Fibroblast of lung (primary cell): ENCODE data around the gene CAPS.

Experiments
- EZH2 ChIP-seq: IDR thresholded peaks from 2 replicates; pipeline ENCODE4 v1.5.1; 2012; ENCODE audit warnings: low read length, control low read depth, mild to moderate bottlenecking; ENCODE audit errors: missing control alignments
- TF ChIP-seq, protein P1 (sequence below), 2 donors: IDR thresholded peaks in 1 of 2; conservative IDR thresholded peaks in 1 of 2; 1 replicate in 1 of 2; 2 replicates in 1 of 2; pipeline ENCODE4 v1.5.1; 2011 to 2012; ENCODE audit warnings: low read length in 2 of 2, control low read depth in 1 of 2, inconsistent platforms in 1 of 2, low read depth in 1 of 2, mild to moderate bottlenecking in 1 of 2

DNA sequence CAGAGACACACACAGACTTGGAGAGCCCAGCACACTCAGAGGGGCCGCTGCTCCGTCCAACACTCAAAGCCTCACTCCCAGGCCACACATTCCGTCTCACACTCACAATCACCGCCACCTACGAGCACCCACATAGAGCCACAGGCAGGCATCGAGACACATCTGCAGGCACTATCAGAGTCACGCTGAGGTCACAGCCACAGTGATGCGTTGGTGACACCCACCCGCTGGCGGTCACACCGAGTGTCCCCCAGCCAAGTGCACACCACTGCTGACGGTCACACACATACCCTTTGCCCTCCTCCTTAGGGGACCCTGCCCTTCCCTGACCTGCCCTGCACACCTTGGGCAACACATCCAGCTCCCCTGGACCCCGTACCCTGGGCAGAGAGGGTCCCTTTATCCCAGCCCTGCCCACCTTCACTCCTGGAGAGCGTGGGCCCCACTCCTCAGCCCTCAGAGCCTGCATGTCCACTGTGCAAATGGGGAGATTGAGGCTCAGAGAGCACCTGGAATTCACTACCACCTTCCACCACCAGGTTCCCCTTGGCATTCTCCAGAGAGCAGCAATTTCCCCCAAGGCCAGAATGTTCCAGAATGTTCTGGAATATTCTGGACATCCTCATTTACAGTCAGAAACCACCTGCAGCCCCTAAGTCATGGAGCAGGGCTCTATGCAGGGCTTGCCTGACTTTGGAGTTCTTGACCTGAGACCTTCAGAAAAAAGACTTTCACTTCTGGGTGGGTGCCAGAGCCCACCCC lies 49.1 kb upstream of the CAPS start:
- TF ChIP-seq, protein P1, sequence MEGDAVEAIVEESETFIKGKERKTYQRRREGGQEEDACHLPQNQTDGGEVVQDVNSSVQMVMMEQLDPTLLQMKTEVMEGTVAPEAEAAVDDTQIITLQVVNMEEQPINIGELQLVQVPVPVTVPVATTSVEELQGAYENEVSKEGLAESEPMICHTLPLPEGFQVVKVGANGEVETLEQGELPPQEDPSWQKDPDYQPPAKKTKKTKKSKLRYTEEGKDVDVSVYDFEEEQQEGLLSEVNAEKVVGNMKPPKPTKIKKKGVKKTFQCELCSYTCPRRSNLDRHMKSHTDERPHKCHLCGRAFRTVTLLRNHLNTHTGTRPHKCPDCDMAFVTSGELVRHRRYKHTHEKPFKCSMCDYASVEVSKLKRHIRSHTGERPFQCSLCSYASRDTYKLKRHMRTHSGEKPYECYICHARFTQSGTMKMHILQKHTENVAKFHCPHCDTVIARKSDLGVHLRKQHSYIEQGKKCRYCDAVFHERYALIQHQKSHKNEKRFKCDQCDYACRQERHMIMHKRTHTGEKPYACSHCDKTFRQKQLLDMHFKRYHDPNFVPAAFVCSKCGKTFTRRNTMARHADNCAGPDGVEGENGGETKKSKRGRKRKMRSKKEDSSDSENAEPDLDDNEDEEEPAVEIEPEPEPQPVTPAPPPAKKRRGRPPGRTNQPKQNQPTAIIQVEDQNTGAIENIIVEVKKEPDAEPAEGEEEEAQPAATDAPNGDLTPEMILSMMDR (conservative IDR thresholded peaks at IDR 0.05 in 1 of 2, IDR thresholded peaks at IDR 0.05 in 1 of 2; ENCODE audit: low read depth in 1 of 2, low read length in 2 of 2) = no peak
- no peak for TF ChIP-seq EZH2
